Activated CD8-positive, alpha-beta memory T cell treated with anti-CD3 and anti-CD28 coated beads, Interleukin-2, amount 50 U/mL, for 24 hours (primary cell): ENCODE results near the gene CIAO1.
A peak's percentile ranks its signal among the peaks of the same experiment; 100 is the strongest.
"Not testable (repeated sequence)": the region's sequence is repeated elsewhere in the genome, so short reads cannot be mapped to it uniquely, and the experiment has no call there.

Experiments used
- DNase-seq: peaks from one replicate; pipeline ENCODE4 v3.0.0-alpha.2; 2020; ENCODE audit errors: extremely low read depth

Gene CIAO1

DNA sequence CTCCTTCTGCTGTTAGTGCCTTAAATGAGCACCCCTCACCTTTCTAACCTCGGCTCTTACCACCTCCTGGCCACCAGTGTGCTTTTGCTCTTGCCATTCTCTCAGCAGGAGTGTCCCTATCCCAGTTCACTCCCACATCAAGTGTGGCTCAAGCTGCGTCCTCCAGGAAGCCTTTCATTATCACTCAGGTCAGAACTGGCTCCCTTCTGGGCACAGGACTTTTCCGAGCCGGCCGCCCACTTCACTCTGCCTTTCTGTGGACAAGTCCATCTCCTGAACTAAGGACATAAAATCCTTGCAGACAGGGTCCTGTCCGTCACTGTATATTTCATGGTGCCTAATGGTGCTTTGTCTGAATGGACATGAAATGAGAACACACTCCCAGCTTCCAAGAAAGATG is 15.8 kb upstream of the CIAO1 start:
- DNase-seq: no peak

DNA sequence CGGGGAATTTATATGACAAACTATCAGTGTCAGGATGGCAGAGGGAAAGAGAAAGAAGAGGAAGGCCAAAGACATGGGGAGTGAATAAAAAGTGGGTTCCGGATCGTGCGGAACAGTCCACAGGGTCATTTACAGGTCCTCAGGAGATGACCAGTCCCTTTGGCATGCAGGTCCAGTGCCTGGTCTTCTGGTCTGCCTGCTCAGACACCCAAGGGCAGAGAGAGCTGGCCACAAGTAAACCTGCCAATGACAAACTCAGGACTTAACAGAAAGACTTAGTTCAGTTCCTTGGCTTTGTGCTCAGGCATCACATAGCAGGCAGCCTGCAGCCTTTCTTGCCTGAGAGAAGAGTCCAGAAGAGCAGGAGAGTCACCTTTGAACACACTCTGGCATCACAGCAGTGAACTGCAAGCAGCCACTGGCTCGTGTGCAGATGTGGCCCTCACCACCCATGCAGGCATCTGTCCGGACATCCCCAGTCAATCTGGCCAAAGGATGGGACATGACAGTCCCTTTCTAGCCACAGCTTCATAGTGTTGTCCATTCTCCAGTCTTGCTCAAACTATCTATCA is 14.2 kb upstream of the CIAO1 start:
- DNase-seq: no peak

DNA sequence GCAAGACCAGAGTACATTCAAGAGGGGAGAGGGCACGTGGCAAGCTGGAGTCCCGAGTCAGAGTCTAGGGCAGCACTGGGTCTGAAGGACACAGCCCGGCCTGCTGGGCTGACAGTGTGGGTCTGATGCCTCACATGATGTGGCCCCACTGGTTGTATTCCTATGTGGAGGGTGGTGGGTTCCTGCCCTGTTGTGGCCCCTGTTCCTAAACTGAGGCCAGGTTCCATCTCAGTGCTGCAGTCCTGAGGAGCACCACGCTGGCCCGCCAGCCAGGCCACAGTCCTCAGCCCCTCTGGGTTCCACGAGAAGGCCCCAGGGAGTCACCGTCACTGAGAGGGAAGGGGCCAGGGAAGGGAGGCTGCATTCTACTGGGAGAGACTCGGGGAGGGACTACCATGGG is 13.5 kb upstream of the CIAO1 start:
- DNase-seq: no peak

DNA sequence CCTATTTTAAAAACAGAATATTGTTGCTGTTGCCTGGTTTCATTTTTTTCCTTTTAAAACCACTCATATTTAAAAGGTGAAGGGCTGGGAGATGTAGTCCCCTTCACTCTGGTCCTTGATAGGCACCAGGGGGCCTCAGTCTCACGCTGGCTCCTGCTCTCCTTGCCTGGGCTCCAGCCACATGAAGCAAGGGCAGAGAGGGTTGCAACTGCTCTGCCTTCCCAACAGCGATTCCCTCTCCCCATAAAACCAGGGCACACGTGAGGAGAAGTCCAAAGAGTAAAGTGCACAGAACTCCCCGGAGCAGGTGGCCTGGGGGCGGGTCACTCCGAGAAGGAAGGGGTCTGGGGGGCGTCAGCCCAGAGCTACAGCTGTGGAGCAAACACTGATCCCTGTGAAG is 13.0 kb upstream of the CIAO1 start:
- DNase-seq: no peak

DNA sequence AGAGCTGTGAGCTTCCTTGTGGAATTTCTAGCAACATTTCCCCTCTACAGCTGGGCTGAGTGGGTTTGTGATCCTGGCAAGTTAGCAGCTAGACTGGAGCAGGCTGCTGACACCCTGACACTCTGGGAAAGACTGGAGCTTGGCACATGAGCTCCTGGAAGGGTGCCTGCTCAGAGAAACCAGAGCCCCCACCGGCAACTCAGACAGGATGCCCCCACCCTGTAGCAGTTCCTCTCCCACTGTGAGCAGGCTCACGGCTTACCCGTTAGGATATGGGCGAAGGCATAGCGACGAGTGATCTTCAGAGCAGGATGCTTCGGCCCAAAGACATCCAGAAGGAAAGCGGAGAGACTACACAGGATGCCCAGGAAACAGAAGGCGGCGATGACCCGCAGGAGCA is 11.5 kb upstream of the CIAO1 start:
- DNase-seq: no peak

DNA sequence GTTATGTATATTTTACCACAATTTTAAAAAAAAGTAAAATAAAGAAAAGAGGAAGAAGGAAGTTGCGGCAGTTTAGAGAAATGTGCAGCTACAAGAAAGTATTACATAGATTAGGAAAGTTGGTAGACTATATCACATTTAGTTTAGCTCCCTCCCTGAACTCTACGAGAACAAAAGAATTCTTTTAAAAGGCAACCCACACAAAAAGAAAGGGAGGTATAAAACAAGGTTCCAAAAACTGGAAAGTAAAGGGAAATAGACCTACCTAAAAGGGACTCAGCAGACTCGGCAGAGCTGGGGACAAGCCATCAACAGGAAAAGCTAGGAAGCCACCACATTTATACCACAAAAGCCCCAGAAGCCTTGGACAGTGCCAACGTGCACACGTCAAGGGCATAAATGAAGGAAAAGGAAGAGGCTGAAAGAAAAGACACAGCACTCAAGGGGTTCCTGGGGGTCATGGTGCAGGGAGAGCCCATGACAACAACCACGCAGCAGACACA is 9.4 kb upstream of the CIAO1 start:
- DNase-seq: no peak

DNA sequence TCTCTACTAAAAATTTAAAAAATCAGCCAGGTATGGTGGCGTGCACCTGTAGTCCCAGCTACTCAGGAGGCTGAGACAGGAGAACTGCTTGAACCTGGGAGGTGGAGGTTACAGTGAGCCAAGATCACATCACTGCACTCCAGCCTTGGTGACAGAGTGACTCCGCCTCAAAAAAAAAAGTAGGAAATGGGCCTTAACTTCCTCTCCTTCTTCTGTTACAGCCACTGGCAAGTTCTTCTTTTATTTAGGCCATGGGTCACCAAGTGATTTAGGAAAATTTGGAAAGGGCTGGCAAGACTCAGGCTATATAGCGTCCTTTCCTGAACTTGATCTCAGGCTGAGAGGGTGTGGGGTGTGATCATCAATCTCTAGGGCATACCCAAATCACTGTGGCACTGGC is 8.3 kb upstream of the CIAO1 start:
- not testable (repeated sequence) for DNase-seq

DNA sequence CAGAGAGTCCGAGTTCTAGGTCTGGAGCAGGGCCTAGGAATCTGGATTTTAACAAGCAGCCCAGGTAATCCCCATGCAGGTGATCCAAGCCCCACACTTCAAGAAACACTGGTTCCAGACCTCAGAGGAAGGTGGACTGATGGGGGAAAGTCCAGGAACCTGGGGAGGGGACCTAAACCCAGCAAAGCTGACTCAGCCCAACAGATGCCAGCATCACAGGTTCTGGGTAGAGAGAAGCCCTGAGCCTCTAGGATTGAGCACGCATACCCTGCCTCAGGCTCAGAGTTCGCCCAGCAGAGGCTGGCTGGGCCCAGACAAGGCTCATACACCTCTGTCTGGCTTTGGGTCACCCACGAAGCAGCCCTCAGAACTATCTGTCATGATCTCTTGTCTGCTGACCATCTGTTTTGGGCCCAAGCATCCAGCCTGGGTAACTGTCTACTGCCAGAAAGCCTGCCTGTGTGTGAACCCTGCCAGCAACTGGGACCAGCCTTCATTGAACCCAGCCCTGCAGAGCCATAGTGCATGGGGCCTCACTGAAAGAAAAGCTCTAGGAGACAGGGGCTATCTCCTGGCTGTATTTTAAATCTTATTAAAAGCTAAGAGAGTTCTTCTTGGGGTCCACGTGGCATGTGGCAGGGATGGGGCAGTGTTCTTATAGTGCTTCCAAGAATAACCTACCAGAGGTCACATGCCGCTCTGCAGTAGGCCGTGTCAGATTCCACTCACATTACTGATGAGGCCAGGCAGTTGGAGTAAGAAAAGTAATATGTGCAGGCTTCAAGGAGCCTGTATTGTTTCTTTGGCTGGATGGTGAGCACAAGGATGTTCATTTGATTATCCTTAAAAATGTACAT is 7.6 kb upstream of the CIAO1 start:
- no peak for DNase-seq

DNA sequence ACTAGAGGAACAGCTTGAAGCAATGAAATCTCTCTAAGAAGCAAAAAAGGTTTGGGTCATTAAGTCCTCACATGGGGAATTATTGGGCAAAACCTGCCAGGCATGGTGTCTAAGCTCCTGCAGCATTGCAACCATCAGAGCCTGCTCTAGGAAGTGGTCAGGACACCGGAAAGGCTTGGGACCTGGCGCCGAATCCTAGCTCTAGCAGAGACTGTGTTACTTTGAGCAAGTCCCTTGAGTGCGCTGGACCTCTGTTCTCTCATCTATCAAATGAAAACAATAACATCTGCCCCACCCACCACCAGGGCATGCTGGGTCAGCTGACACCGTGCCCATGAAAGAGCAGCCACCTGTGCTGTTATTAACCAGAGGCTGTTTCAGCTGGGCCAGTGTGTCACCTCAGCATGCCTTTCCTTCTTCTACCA is 6.5 kb upstream of the CIAO1 start:
- DNase-seq: no peak

DNA sequence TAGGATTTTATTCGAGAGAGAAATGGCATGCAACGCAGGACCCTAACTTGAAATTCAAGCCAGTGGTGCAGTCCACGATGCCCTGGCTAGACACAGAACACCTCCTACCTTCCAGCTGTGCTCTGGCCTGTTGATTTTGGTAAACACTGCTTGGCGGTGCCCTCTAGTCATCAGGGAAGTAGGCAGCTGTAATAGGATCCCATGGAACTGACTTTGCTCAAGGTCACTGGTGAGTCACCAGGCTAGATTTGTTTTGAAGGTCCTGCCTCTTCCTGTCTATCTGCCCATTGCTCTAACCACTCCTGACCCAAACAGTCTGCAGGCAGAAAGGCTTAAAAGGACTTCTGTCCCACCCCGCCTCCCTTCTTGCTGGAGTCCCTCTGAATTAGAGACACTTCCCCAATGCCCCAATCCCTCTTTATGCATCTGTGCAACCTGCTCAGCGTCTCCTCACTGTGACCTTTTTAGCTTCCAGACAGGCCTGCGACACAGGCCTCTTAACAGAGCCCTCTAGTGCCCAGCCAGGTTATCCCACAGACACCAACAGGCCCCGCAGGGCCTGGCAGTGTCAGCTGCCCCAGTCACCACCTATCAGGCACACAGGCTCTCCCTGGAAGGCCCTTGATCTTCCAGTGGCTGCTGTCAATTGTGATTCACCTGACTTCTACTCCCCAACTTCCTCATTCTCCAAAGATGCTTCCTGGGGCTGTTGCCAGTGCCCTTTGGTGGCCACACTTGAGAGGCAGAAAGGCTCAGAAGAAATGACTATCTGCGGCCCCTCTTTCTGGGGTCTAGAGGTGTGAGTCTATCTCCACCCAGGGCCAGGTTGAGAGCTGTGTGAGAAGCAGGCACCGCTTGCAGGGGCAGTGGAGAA is 5.4 kb upstream of the CIAO1 start:
- DNase-seq: no peak

DNA sequence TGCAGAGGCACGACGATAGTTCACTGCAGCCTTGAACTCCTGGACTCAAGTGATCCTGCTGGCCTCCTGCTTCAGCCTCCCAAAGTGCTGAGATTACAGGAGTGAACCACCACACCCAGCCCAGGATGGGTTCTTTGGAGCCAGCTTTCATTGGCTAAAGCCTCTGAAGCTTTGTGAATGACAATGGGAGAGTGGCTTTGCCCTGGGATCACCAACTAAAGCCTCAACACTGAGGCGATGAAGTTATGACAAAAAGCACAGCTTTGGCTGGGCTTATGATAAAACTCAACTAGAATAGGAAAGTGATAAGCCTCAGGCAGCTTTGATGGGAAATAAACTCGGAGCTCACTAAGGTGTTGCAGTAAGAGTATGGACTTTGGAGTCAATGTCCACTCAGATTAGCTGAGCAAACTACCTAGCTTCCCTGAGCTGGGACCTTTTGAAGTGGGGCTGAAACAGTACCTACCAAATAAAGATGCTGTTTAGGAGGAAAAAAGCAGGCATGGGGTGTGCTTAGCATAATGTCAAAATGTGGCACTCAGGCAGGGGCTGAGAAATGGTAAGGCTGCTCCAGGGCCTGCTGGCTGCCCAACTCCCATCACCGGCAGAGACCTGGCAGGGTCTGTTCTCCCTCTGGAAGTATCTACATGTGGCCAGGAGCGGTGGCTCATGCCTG is 4.6 kb upstream of the CIAO1 start:
- no peak for DNase-seq

DNA sequence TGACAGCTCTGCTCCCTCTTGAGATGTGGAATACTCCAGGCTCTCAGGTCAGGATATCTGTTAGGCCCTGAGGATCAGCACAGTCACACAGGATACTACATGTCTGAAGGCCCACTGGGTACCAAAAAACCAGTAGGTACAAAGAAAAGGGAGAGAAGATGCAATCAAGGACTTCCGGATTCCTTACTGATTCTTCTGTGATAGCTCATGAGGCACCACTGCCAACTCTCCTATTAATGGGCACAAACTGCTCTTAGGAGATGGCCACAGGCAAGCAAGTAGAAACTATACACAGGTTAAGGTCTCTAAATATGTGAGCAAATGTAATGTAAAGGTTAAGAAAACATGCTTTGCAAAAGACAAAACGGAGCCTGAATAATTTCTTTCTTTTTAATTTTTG is 3.7 kb upstream of the CIAO1 start:
- DNase-seq: no peak

DNA sequence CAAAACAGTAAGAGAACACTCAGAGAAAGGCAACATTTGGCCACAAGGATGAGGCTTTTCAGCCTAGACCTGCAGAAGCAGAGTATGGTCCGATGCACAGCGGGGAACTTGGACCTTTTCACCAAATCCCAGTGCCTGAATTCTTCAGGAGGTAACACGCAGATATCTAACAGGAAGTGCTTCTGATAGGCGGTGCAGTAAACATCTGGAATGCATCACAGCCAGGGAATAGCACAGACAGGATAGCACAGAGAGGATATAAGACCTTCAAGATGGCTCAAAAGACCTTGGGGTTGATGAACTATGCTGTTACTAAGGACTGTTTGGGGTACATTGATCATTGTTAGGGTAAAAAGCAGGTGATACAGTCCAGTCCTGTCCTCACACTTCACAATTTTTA is 1.9 kb upstream of the CIAO1 start:
- no peak for DNase-seq

DNA sequence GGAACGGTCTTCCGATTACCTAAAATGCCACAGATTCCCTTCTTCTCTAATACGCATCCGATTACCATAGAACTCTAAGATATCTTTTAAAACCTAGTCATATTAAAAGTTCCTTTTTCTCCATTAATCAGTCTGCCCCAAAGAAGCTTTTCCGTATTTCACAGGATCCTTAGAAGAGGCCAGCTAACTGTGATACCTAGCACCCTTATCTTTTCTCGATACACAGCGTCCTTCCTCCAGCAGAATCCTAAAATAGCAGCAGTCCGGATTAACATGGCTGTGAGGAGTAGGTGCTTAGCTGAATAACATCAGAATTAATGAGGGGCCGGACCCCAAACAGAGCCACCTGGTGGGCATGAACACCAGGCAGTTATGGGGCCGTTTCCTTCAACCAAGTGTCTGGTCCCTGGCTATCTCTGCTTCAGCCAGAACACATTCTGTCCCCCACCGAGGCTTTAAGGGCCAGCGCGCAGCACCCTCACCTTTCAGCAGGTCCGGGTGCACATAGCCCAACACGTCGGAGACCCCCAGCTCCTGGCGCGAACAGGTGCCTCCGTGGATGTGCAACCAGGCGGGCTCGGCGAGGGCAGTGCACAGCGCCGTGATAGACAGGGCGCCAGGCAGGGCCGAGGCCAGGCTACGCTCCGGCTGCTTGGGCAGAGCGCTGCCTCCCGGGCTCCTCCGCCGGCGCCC is 1.2 kb upstream of the CIAO1 start:
- no peak for DNase-seq

DNA sequence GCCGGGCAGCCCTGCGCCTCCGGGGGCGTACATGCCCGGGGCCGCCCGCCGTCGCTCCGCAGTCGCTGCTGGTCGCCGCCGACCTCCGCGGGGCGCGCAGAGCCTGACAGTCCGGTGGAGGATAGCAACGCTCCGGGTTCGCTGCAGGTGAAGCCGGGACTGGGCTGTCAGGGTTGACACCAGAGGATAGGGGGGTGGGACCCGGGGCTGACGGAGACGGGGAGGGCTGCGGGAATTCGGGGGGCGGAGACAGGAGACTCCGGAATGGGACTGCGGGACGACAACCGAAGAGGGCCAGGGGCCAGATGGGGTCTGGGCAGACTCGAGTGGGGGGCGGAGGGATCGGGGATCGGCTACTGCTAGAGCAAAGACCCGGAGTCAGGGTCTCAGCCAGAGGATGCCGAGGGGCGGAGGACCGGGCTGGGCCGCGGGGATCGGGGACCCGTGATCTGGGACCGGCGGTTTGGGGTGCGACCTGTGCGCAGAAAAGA is 631 bp upstream of the CIAO1 start:
- DNase-seq: no peak

DNA sequence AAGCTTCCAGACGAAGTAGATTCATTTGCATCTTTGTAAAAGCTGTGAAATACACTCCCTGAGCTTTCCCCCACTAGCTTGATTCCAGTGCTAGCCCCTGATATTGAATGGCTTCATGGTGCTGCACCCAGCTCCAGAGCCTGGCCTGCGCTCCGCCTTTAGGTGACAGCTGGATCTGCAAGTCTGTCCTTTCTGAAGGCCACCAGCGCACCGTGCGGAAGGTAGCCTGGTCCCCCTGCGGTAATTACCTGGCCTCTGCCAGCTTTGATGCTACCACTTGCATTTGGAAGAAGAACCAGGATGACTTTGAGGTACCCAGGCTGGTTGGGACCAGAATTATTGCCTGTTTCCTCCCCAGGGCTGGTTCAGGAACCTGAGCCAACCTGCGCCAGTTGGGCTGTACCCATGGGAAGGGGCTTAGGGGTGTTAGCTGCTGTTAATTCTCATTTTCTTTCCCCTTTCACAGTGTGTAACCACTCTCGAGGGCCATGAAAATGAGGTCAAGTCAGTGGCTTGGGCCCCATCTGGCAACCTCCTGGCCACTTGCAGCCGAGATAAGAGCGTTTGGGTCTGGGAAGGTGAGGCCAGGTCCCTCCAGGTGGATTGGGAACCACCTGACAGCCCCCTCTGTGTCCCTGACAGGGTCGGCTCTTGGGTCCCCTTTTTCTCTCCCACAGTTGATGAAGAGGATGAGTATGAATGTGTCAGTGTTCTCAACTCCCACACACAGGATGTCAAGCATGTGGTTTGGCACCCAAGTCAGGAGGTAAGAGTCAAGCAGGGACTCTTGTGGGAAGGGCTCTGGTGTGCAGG is 1.3 kb downstream of the CIAO1 start:
- peak; percentile 41 for DNase-seq

DNA sequence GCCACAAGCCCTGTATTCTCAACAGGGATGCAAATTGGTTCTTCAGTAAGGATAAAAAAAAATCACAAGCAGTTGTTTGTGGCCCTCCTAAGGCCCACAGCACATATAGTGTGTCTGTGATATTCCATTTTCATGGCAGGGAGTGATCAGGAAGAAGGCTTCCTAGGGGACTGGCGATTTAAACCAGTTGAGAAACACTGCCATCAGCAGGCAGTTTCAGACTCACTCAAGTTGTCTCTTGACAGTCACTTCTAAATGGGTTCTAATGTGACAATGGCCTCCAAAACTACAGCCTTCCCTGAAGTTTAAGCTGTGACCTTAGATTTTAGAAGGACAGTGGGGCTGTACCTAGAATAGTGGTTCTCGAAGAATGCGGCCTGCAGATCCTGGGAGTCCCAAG is 6.0 kb downstream of the CIAO1 start:
- no peak for DNase-seq

DNA sequence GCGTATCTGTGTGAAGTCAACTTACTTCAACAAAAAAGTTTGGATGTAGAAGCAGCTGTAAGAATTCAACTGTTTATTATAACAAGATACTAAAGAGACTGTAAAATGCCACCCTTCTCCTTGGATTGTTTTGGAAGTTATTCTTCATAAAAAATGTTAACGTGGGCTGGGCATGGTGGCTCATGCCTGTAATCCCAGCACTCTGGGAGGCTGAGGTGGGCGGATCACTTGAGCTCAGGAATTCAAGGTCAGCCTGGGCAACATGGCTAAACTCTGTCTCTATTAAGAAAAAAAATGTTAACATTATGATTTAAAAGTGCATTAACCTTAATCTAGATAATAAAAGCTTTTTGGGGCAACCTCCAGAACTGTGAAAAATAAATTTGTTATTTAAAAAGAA is 7.7 kb downstream of the CIAO1 start:
- no peak for DNase-seq

DNA sequence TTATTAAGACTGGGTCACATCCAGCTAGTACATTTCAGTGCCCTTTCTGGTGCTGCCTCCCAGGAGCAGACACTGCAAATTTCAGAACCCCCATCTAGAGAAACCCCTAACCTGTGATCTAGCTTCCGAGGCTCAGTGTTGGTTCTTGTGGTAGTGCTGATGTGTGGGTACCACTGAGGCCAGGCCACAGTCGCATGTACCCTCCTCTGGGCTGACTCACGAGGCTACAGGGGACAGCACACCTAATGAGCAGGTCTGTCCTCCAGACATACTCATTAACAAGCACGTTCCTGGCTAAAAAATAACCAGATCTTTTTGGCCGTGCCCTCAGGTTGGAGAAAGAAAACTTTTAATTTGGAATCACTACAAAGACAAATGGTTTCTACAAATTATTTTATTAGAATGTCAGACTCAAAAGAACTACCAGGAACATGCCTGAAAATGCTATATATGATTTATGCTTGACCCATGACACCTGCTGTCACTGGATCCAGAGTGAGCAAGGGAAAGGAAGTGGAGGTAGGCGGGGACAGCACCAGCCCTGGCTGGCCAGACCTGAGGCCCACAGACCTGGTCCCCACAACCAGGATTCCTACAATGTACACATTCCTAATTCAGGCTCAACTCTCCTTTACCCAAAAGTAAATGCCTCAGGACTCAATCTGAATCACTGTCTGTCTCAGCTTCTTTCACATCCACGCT is 8.5 kb downstream of the CIAO1 start:
- no peak for DNase-seq
